GM12801 (cell line): Measurements from ENCODE around the gene SAAL1.

Experiments used
- CTCF ChIP-seq: IDR thresholded peaks from one replicate; pipeline ENCODE4 v1.5.1; 2011; ENCODE audit warnings: control low read depth; ENCODE audit not compliant: insufficient read length; ENCODE audit errors: extremely low read depth

Gene SAAL1

GRCh38 chr11:18100926-18101656 lies 4.8 kb downstream of the SAAL1 start:
- no peak for TF ChIP-seq CTCF

- TF ChIP-seq CTCF, result no peak
Measured at GRCh38 chr11:18093959-18094358, 11.9 kb downstream of the SAAL1 start.

- no peak for TF ChIP-seq CTCF
Measured at GRCh38 chr11:18091731-18092130, 14.2 kb downstream of the SAAL1 start.

- TF ChIP-seq CTCF, result no peak
Measured at GRCh38 chr11:18088966-18089365, 16.9 kb downstream of the SAAL1 start.

GRCh38 chr11:18088366-18088765 lies 17.5 kb downstream of the SAAL1 start:
- TF ChIP-seq CTCF, result no peak

- no peak for TF ChIP-seq CTCF
Measured at GRCh38 chr11:18081551-18081950, 24.3 kb downstream of the SAAL1 start.

- no peak for TF ChIP-seq CTCF
Measured at GRCh38 chr11:18080451-18080850, 25.4 kb downstream of the SAAL1 start.
